ENCODE data around the gene TOR4A. TPM values are rescaled to one million over a fixed set of nuclear protein-coding genes. Genes with fewer than 3 reads are reported as not detected.

Gene TOR4A
- total and polyA plus RNA-seq, 7 donors = 3.8 to 33.0 (median 4.3) TPM

DNA sequence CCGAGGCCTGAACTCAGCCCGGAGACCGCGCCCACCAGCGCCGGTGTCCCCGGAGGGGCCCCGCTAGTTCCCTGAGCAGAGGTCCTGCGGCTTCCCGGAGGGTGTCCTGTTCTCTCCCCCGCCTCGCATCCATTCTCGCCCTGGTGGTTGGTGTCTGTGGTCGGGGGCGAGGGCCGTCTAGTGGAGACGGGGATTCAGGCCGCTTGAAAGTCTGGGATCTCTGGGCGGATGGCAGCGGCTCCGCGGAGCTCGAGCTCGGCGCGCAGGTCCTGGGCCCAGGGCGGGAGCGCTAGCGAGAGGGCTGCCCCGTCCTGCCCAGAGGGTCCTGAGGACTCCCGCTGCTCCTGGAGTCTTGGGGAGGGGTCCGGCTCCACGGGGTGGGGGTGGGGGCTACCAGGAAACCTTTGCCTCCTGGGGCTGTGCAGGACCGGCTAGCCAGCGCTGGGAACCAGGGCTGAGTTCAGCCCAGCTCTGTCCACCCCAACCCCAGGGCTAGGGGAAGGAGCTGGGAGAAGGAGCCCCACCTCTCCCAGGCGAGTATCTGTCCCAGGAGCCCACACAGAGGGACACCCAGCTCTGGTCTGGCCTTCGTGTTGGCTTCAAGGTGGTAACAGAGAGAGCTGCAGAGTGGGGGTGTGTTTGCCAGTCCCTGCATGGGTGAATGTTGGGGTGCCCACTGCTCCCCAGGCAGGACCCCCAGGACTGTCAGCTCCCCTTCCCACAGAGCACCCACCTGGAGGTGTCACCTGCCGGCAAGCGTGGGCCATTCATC, 4.0 kb downstream of the TOR4A start:
- TF ChIP-seq POLR2A (IDR thresholded peaks at IDR 0.05) (no peak), POLR2AphosphoS5 (IDR thresholded peaks at IDR 0.05) (no peak), EP300 (IDR thresholded peaks at IDR 0.05) (no peak)
- TF ChIP-seq, protein P1, sequence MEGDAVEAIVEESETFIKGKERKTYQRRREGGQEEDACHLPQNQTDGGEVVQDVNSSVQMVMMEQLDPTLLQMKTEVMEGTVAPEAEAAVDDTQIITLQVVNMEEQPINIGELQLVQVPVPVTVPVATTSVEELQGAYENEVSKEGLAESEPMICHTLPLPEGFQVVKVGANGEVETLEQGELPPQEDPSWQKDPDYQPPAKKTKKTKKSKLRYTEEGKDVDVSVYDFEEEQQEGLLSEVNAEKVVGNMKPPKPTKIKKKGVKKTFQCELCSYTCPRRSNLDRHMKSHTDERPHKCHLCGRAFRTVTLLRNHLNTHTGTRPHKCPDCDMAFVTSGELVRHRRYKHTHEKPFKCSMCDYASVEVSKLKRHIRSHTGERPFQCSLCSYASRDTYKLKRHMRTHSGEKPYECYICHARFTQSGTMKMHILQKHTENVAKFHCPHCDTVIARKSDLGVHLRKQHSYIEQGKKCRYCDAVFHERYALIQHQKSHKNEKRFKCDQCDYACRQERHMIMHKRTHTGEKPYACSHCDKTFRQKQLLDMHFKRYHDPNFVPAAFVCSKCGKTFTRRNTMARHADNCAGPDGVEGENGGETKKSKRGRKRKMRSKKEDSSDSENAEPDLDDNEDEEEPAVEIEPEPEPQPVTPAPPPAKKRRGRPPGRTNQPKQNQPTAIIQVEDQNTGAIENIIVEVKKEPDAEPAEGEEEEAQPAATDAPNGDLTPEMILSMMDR (IDR thresholded peaks at IDR 0.05) = no peak
- peaks cover 0 to 6% (median 0%) of the 10 kb centered on the region in 4 donors for H3K36me3 ChIP-seq
- H3K27me3 ChIP-seq = peaks cover 17 to 72% (median 60%) of the 10 kb centered on the region in 3 donors
- H3K27ac ChIP-seq = no peak overlapping the region
- no peaks in the 10 kb centered on the region for H3K9me3 ChIP-seq
- no peak for DNase-seq
- peaks cover 0 to 29% (median 18%) of the 10 kb centered on the region in 4 donors for H3K4me1 ChIP-seq
- WGBS, 2 donors = 75 to 79% methylated on average over 39 of the region's 39 CpGs
- intact Hi-C loops (cut with DNase I) = no loop called here
- no peak overlapping the region for H3K4me3 ChIP-seq

DNA sequence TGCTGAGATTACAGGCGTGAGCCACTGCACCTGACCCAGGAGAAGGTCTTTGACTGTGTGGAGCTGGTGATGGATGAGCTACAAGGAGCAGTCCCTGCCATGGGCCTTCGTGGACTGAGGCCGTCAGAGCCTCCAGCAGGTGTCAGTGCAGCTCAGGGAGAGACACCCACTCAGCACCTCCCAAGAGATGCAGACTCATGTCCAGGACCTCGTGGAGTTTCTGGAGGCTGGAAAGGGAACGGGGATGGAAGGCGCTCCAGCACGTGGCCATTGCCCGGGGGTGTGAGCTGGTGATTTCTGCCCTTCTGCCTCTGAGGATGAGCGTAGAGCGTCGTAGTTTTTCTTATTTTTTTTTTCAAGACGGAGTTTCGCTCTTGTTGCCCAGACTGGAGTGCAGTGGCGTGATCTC, 9.5 kb downstream of the TOR4A start:
- Histone ChIP-seq H3K9me3 (no peaks in the 10 kb centered on the region), H3K27me3 (peaks cover 0 to 30% (median 10%) of the 10 kb centered on the region in 3 donors), H3K27ac (no peak overlapping the region), H3K36me3 (no peaks in the 10 kb centered on the region), H3K4me3 (no peak overlapping the region), H3K4me1 (no peaks in the 10 kb centered on the region)
- TF ChIP-seq, protein P1 (IDR thresholded peaks at IDR 0.05) = peak in 2 of 4 experiments; percentile 21 to 27
- TF ChIP-seq EP300 (IDR thresholded peaks at IDR 0.05) (no peak), POLR2A (IDR thresholded peaks at IDR 0.05) (no peak)
- WGBS, 2 donors = 47 to 55% methylated on average over 14 of the region's 14 CpGs
- intact Hi-C loops (cut with DNase I) = no loop called here
- DNase-seq = no peak

DNA sequence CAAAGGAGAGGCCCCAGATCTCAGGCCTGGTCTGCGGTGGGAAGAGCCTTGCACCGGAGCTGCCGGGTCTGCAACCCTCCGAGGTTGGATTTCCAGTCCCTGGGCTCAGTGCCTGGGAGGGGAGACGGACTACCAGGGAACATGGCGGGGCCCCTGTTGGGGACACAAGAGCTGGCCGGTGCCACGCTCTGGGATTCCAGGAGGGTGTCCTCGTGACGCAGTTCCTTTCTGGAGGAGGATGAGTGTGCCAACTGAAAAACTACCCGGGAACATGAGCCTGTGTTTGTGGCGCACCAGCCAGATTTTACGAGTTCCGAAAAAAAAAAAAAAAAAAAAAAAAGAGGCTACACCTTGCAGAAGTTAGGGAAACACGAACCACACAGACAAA, 15.6 kb downstream of the TOR4A start:
- intact Hi-C loops (cut with DNase I) = loop anchor here (10.0 kb wide), 1 partner anchor 232 kb away; no protein-coding TSS in a partner anchor
- Histone ChIP-seq H3K4me3 (no peak overlapping the region), H3K4me1 (peaks cover 0 to 20% (median 19%) of the 10 kb centered on the region in 4 donors), H3K27ac (no peak overlapping the region), H3K27me3 (peaks cover 29 to 65% (median 60%) of the 10 kb centered on the region in 3 donors), H3K36me3 (no peaks in the 10 kb centered on the region), H3K9me3 (no peaks in the 10 kb centered on the region)
- DNase-seq = no peak
- 40 to 67% methylated on average over 15 of the region's 15 CpGs for WGBS, 2 donors
- no peak for TF ChIP-seq EP300 (IDR thresholded peaks at IDR 0.05)
- TF ChIP-seq POLR2AphosphoS5 (IDR thresholded peaks at IDR 0.05) = no peak
- TF ChIP-seq POLR2A (IDR thresholded peaks at IDR 0.05) = no peak
- TF ChIP-seq, protein P1 (IDR thresholded peaks at IDR 0.05) = no peak

DNA sequence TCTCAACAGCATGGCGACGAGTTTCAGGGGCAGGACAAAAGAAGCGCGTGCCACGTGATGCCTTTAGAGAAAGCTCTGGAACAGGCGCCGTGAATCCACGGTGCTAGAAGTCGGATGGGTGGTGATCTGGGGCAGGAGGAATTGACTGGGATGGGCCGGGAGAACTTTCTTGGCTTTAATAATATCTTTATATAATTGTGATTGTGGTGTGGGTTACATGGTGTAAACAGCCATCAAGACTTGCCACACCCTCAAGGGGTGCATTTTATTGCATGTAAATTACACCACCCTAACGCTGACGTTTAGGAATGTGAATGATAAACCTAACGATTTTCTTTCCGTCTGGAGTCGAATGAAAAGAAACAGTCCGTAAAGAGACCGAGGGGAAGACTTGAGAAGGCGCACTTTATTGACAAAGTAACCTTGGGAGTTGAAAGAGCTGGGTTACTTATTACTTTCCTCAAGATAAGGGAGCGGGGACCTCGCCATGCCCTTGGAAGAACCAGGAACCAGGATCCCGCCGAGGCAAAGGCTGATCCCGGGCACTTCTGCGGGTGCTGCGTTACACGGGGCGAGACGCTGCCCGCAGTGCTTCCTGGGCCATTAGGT, 16.1 kb downstream of the TOR4A start:
- H3K4me1 ChIP-seq = peaks cover 0 to 20% (median 19%) of the 10 kb centered on the region in 4 donors
- H3K36me3 ChIP-seq = no peaks in the 10 kb centered on the region
- peaks cover 34 to 70% (median 65%) of the 10 kb centered on the region in 3 donors for H3K27me3 ChIP-seq
- no peak overlapping the region for H3K27ac ChIP-seq
- TF ChIP-seq EP300 (IDR thresholded peaks at IDR 0.05) (no peak), POLR2A (IDR thresholded peaks at IDR 0.05) (no peak), POLR2AphosphoS5 (IDR thresholded peaks at IDR 0.05) (no peak)
- TF ChIP-seq, protein P1 (IDR thresholded peaks at IDR 0.05) = no peak
- no peaks in the 10 kb centered on the region for H3K9me3 ChIP-seq
- WGBS, 2 donors = 19 to 67% methylated on average over 29 of the region's 29 CpGs
- no peak for DNase-seq
- intact Hi-C loops (cut with DNase I) = loop anchor here (10.0 kb wide), 1 partner anchor 231 kb away; no protein-coding TSS in a partner anchor
- H3K4me3 ChIP-seq = no peak overlapping the region
